Ishikawa (cell line): ENCODE measurements around the gene PIGZ.

ENCODE experiments used
- CEBPB ChIP-seq: IDR thresholded peaks from 2 replicates; pipeline ENCODE4 v1.6.1; 2012
- CREB1 ChIP-seq: IDR thresholded peaks from 2 replicates; pipeline ENCODE4 v1.6.1; 2012; ENCODE audit warnings: low read depth
- EGR1 ChIP-seq: IDR thresholded peaks from 2 replicates; pipeline ENCODE4 v1.6.1; 2012
- EP300 ChIP-seq: IDR thresholded peaks from 2 replicates; pipeline ENCODE4 v1.6.1; 2012; ENCODE audit warnings: borderline replicate concordance
- FOXM1 ChIP-seq: IDR thresholded peaks from 2 replicates; pipeline ENCODE4 v1.6.1; 2012; ENCODE audit warnings: low read depth, borderline replicate concordance
- NFIC ChIP-seq: IDR thresholded peaks from 2 replicates; pipeline ENCODE4 v1.6.1; 2012
- RAD21 ChIP-seq: IDR thresholded peaks from 2 replicates; pipeline ENCODE4 v1.6.1; 2012; ENCODE audit warnings: low read depth
- TAF1 ChIP-seq: IDR thresholded peaks from 2 replicates; pipeline ENCODE4 v1.6.1; 2012; ENCODE audit warnings: low read depth, mild to moderate bottlenecking
- TCF12 ChIP-seq: IDR thresholded peaks from 2 replicates; pipeline ENCODE4 v1.6.1; 2012; ENCODE audit warnings: low read depth
- YY1 ChIP-seq: IDR thresholded peaks from 2 replicates; pipeline ENCODE4 v1.6.1; 2012; ENCODE audit warnings: low read depth
- TF ChIP-seq, protein P1 (sequence below): IDR thresholded peaks from 2 replicates; pipeline ENCODE4 v1.6.1; 2012
- TF ChIP-seq, protein P2 (sequence below): IDR thresholded peaks from 2 replicates; pipeline ENCODE4 v1.6.1; 2012; ENCODE audit warnings: low read depth, mild to moderate bottlenecking

DNA sequence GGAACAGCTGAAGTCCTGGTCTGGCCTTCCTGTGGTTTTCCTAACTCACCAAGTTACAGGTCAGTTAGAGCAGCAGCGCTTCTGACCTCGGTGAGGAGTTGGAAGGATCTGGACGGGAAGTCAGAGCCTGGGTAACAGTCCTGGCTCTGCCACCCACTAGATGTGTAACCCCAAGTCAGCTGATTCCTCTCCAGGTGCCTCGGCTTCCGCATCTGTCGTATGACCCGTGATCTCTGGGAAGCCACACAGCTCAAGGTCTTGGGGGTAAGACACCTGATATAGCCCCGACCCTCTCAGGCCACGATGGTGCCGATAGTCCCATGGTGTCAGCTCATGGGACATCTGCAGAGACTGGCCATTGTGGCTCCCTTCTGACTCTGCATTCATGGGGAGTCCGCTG is 8.3 kb upstream of the PIGZ start:
- TF ChIP-seq NFIC, result no peak
- no peak for TF ChIP-seq EGR1
- TF ChIP-seq RAD21, result no peak
- TF ChIP-seq EP300, result no peak
- TF ChIP-seq, protein P1, sequence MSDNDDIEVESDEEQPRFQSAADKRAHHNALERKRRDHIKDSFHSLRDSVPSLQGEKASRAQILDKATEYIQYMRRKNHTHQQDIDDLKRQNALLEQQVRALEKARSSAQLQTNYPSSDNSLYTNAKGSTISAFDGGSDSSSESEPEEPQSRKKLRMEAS, result no peak
- no peak for TF ChIP-seq YY1
- TF ChIP-seq TAF1, result no peak
- TF ChIP-seq CEBPB, result no peak
- TF ChIP-seq, protein P2, sequence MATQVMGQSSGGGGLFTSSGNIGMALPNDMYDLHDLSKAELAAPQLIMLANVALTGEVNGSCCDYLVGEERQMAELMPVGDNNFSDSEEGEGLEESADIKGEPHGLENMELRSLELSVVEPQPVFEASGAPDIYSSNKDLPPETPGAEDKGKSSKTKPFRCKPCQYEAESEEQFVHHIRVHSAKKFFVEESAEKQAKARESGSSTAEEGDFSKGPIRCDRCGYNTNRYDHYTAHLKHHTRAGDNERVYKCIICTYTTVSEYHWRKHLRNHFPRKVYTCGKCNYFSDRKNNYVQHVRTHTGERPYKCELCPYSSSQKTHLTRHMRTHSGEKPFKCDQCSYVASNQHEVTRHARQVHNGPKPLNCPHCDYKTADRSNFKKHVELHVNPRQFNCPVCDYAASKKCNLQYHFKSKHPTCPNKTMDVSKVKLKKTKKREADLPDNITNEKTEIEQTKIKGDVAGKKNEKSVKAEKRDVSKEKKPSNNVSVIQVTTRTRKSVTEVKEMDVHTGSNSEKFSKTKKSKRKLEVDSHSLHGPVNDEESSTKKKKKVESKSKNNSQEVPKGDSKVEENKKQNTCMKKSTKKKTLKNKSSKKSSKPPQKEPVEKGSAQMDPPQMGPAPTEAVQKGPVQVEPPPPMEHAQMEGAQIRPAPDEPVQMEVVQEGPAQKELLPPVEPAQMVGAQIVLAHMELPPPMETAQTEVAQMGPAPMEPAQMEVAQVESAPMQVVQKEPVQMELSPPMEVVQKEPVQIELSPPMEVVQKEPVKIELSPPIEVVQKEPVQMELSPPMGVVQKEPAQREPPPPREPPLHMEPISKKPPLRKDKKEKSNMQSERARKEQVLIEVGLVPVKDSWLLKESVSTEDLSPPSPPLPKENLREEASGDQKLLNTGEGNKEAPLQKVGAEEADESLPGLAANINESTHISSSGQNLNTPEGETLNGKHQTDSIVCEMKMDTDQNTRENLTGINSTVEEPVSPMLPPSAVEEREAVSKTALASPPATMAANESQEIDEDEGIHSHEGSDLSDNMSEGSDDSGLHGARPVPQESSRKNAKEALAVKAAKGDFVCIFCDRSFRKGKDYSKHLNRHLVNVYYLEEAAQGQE, result no peak
- no peak for TF ChIP-seq CREB1
- no peak for TF ChIP-seq FOXM1
- no peak for TF ChIP-seq TCF12
